ENCODE data around the gene GNPTG.

GNPTG gene

DNA sequence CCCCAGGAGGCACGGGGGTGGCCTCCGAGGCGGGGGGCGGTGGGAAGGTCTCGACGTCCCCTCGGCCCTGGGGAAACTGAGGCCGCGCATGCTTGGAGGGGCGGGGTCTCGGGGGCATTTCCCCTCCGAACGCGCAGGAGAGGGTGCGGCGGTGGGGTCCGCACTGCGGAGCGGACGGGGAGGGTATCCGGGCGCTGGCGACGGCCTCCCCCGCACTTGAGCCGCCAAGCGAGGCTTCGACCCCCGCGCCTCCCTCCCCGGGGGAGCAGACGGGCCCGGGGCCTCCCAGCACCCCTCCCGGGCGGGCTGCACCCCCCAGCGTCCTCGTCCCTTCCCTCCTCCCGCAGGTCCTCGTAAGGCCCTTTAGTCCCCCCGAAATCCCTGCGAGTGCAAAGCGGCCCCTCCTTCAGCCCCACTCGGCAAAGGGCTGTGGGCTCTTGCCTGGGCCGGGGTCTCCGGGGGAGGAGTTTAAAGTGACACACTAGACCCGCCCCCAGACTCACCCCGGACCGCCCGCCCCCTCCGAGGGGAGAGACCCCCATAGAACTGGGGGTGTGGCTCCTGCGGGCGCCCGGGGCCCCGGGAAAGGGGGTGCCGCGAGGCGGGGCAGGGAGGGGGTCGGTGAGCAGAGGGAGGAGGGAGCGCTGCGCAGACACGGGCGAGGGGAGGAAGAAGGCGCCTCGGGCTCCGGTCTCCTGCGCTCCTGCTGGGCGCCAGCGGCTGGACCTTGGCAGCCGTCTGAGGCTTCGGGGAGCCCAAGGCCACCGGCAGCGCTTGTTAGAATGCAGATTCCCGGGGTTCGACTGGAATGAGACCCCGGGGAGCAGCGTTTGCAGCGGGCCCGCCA lies 17.7 kb upstream of the GNPTG start:
- Histone ChIP-seq H3K9me3 (ENCODE audit: control insufficient read depth, low read length) (no peaks in the 10 kb centered on the region), H3K4me1 (ENCODE audit: control insufficient read depth, insufficient read depth, low read length, poor library complexity, severe bottlenecking) (peaks cover 35% of the 10 kb centered on the region), H3K36me3 (ENCODE audit: control insufficient read depth, insufficient read depth, low read length) (no peaks in the 10 kb centered on the region), H3K27ac (ENCODE audit: insufficient read depth, low read length, poor library complexity, severe bottlenecking) (no peak overlapping the region), H3K4me3 (ENCODE audit: insufficient read depth, low read depth, low read length, poor library complexity, severe bottlenecking) (peak overlapping the region; percentile 45), H3K27me3 (replicated peaks; ENCODE audit: control insufficient read depth, insufficient read depth, low read length, poor library complexity, severe bottlenecking) (peaks cover 23% of the 10 kb centered on the region)
- DNase-seq: no peak

GRCh38 chr16:1334739-1335138 lies 17.0 kb upstream of the GNPTG start:
- DNase-seq: no peak
- H3K27me3 ChIP-seq (replicated peaks; ENCODE audit: control insufficient read depth, insufficient read depth, low read length, poor library complexity, severe bottlenecking): peaks cover 23% of the 10 kb centered on the region
- peak overlapping the region; percentile 45 for H3K4me3 ChIP-seq (ENCODE audit: insufficient read depth, low read depth, low read length, poor library complexity, severe bottlenecking)

GRCh38 chr16:1335211-1335971 lies 16.3 kb upstream of the GNPTG start:
- H3K36me3 ChIP-seq (ENCODE audit: control insufficient read depth, insufficient read depth, low read length): no peaks in the 10 kb centered on the region
- peaks cover 35% of the 10 kb centered on the region for H3K4me1 ChIP-seq (ENCODE audit: control insufficient read depth, insufficient read depth, low read length, poor library complexity, severe bottlenecking)
- no peaks in the 10 kb centered on the region for H3K9me3 ChIP-seq (ENCODE audit: control insufficient read depth, low read length)
- H3K4me3 ChIP-seq (ENCODE audit: insufficient read depth, low read depth, low read length, poor library complexity, severe bottlenecking): no peak overlapping the region
- peaks cover 23% of the 10 kb centered on the region for H3K27me3 ChIP-seq (replicated peaks; ENCODE audit: control insufficient read depth, insufficient read depth, low read length, poor library complexity, severe bottlenecking)
- DNase-seq: no peak
- H3K27ac ChIP-seq (ENCODE audit: insufficient read depth, low read length, poor library complexity, severe bottlenecking): no peak overlapping the region

More at GRCh38 chr16:1334739-1335138, 17.0 kb upstream of the GNPTG start:
- no peak overlapping the region for H3K27ac ChIP-seq (ENCODE audit: insufficient read depth, low read length, poor library complexity, severe bottlenecking)
- H3K9me3 ChIP-seq (ENCODE audit: control insufficient read depth, low read length): no peaks in the 10 kb centered on the region
- no peaks in the 10 kb centered on the region for H3K36me3 ChIP-seq (ENCODE audit: control insufficient read depth, insufficient read depth, low read length)
- H3K4me1 ChIP-seq (ENCODE audit: control insufficient read depth, insufficient read depth, low read length, poor library complexity, severe bottlenecking): peaks cover 35% of the 10 kb centered on the region

DNA sequence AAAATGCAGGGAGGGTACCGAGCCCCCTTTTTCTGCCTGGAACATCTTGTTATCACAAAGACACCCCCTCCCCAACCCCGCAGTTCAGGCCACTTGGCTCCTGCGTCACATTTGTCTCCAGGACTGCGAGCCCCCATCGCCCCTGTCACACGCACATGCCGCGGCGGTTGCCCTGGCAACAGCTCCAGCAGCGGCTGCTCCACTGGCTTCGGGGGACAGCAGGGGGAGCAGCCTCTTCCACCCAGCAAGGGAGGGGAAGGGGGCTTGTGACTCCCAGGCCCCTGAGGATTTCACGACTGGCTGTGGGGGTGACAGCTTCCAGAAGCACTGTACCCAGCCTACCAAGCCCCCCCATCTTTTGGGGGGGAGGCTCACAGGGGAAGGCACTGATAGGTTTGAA lies 15.7 kb upstream of the GNPTG start:
- Histone ChIP-seq H3K36me3 (ENCODE audit: control insufficient read depth, insufficient read depth, low read length) (no peaks in the 10 kb centered on the region), H3K4me3 (ENCODE audit: insufficient read depth, low read depth, low read length, poor library complexity, severe bottlenecking) (no peak overlapping the region), H3K9me3 (ENCODE audit: control insufficient read depth, low read length) (no peaks in the 10 kb centered on the region), H3K27me3 (replicated peaks; ENCODE audit: control insufficient read depth, insufficient read depth, low read length, poor library complexity, severe bottlenecking) (peaks cover 23% of the 10 kb centered on the region), H3K27ac (ENCODE audit: insufficient read depth, low read length, poor library complexity, severe bottlenecking) (no peak overlapping the region), H3K4me1 (ENCODE audit: control insufficient read depth, insufficient read depth, low read length, poor library complexity, severe bottlenecking) (peaks cover 35% of the 10 kb centered on the region)
- DNase-seq: no peak

DNA sequence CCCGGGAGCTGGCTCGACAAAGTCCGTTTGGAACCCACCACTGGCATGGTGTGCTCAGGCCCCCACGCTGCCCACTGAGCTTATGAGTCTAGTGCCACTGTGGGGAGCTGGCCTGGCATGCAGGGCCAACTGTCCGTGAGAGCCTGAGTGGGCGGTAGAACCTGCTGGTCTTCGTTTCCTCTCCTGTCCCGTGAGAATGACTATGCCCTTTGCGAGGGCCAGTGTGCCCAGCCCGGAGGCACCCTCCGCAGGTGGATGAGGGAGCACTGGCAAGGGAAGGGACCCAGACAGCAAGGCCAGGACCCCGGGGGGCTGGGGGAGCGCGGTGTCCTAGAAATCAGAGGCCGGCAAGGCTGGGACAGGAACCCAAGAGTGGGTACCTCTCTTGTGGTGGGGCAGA lies 15.1 kb upstream of the GNPTG start:
- Histone ChIP-seq H3K4me3 (ENCODE audit: insufficient read depth, low read depth, low read length, poor library complexity, severe bottlenecking) (no peak overlapping the region), H3K9me3 (ENCODE audit: control insufficient read depth, low read length) (no peaks in the 10 kb centered on the region), H3K4me1 (ENCODE audit: control insufficient read depth, insufficient read depth, low read length, poor library complexity, severe bottlenecking) (peaks cover 30% of the 10 kb centered on the region), H3K27ac (ENCODE audit: insufficient read depth, low read length, poor library complexity, severe bottlenecking) (no peak overlapping the region), H3K27me3 (replicated peaks; ENCODE audit: control insufficient read depth, insufficient read depth, low read length, poor library complexity, severe bottlenecking) (peaks cover 23% of the 10 kb centered on the region), H3K36me3 (ENCODE audit: control insufficient read depth, insufficient read depth, low read length) (no peaks in the 10 kb centered on the region)
- no peak for DNase-seq

DNA sequence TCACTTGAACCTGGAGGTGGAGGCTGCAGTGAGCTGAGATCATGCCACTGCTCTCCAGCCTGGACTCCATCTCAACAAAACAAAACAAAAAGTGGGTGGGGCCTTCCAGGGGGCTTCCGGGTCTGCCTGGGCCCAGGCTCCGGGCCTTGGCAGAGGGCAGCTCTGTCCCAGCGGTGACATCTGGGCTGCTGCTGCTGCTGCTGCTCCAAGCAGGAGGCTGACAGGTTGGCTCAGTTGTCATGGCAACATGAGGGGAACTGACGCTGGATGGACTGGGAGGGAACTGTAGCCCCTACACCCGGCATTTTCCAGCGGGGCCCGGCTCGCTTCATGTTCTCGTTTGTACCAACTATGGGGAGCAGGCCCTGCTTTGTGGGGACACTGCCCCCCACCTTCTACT lies 14.2 kb upstream of the GNPTG start:
- Histone ChIP-seq H3K4me1 (ENCODE audit: control insufficient read depth, insufficient read depth, low read length, poor library complexity, severe bottlenecking) (peaks cover 30% of the 10 kb centered on the region), H3K27ac (ENCODE audit: insufficient read depth, low read length, poor library complexity, severe bottlenecking) (no peak overlapping the region)

DNA sequence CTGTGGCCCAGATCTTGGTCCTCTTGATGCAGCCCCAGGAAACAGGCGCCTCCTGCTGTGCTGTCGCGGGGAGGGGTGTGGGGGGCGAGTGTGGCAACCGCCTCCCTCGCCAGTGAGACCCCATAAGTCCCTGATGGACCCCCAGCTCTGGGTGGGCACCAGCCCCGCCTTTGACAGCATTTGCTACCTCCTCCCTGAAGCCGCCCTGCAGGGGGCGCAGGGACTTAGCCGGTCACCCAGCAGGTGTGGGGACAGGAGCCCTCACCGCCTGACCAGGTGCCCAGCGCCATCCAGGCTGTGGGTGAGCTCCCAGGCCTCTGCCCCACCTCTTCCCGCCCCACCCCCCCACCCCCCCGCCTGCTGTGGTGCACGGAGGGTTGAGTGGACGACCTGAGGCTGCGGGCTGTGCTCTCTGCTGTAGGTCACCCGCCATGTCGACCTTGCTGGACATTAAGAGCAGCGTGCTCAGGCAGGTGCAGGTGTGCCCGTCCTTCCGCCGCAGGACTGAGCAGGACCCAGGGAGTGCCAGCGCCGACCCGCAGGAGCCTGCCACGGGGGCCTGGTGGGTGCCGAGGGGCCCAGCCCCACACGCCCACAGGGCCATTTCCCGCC lies 13.5 kb upstream of the GNPTG start:
- H3K4me1 ChIP-seq (ENCODE audit: control insufficient read depth, insufficient read depth, low read length, poor library complexity, severe bottlenecking): peaks cover 25% of the 10 kb centered on the region
- H3K36me3 ChIP-seq (ENCODE audit: control insufficient read depth, insufficient read depth, low read length): no peaks in the 10 kb centered on the region
- H3K27ac ChIP-seq (ENCODE audit: insufficient read depth, low read length, poor library complexity, severe bottlenecking): no peak overlapping the region
- no peak overlapping the region for H3K4me3 ChIP-seq (ENCODE audit: insufficient read depth, low read depth, low read length, poor library complexity, severe bottlenecking)
- H3K9me3 ChIP-seq (ENCODE audit: control insufficient read depth, low read length): no peaks in the 10 kb centered on the region
- peaks cover 13% of the 10 kb centered on the region for H3K27me3 ChIP-seq (replicated peaks; ENCODE audit: control insufficient read depth, insufficient read depth, low read length, poor library complexity, severe bottlenecking)
- no peak for DNase-seq

More for the DNA sequence above, 14.2 kb upstream of the GNPTG start:
- no peak for DNase-seq
- Histone ChIP-seq H3K9me3 (ENCODE audit: control insufficient read depth, low read length) (no peaks in the 10 kb centered on the region), H3K4me3 (ENCODE audit: insufficient read depth, low read depth, low read length, poor library complexity, severe bottlenecking) (no peak overlapping the region), H3K36me3 (ENCODE audit: control insufficient read depth, insufficient read depth, low read length) (no peaks in the 10 kb centered on the region), H3K27me3 (replicated peaks; ENCODE audit: control insufficient read depth, insufficient read depth, low read length, poor library complexity, severe bottlenecking) (peaks cover 21% of the 10 kb centered on the region)

DNA sequence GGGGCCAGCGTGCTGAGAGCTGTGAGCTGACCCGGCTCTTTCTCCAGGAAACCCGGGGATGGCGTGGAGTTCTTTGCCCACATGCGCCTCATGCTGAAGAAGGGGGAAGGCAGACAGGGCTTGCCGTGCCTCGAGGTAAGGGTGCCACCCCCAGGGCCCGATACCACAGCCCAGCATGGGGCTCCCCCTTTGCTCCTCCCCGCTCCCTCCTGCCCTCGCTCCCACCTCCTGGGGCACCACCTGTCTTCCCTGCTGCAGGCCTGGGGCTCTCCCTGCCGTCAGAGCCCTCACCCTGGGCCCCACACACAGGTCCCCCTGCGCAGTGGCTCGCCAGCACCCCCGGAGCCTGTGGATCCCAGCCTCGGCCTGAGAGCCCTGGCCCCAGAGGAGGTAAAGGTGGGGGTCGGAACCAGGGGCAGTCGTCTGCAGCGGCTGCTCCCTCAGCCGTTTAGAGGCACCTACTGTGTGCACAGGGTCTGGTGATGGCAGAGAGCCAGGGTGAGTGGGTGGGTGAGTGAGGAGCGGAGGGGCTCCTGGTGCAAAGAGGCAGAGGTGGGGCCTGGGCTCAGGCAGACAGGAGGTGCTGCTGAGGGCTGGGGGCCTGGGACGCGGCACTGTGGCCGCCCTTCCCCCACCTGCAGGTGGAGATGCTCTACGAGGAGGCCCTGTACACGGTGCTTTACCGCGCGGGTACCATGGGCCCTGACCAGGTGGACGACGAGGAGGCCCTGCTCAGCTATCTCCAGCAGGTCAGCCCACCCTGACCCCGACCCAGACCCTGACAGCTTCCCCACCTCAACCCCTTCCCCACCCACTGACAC lies 12.7 kb upstream of the GNPTG start:
- peaks cover 18% of the 10 kb centered on the region for H3K4me1 ChIP-seq (ENCODE audit: control insufficient read depth, insufficient read depth, low read length, poor library complexity, severe bottlenecking)
- no peak overlapping the region for H3K4me3 ChIP-seq (ENCODE audit: insufficient read depth, low read depth, low read length, poor library complexity, severe bottlenecking)
- no peaks in the 10 kb centered on the region for H3K36me3 ChIP-seq (ENCODE audit: control insufficient read depth, insufficient read depth, low read length)
- no peaks in the 10 kb centered on the region for H3K9me3 ChIP-seq (ENCODE audit: control insufficient read depth, low read length)
- peaks cover 6% of the 10 kb centered on the region for H3K27me3 ChIP-seq (replicated peaks; ENCODE audit: control insufficient read depth, insufficient read depth, low read length, poor library complexity, severe bottlenecking)
- H3K27ac ChIP-seq (ENCODE audit: insufficient read depth, low read length, poor library complexity, severe bottlenecking): no peak overlapping the region
- DNase-seq: no peak

GRCh38 chr16:1340730-1341494 lies 10.8 kb upstream of the GNPTG start:
- Histone ChIP-seq H3K36me3 (ENCODE audit: control insufficient read depth, insufficient read depth, low read length) (no peaks in the 10 kb centered on the region), H3K4me3 (ENCODE audit: insufficient read depth, low read depth, low read length, poor library complexity, severe bottlenecking) (no peak overlapping the region), H3K27ac (ENCODE audit: insufficient read depth, low read length, poor library complexity, severe bottlenecking) (no peak overlapping the region), H3K27me3 (replicated peaks; ENCODE audit: control insufficient read depth, insufficient read depth, low read length, poor library complexity, severe bottlenecking) (no peaks in the 10 kb centered on the region), H3K9me3 (ENCODE audit: control insufficient read depth, low read length) (no peaks in the 10 kb centered on the region), H3K4me1 (ENCODE audit: control insufficient read depth, insufficient read depth, low read length, poor library complexity, severe bottlenecking) (peaks cover 12% of the 10 kb centered on the region)
- DNase-seq: no peak
